ENCODE measurements around the gene GSG1L.

The GSG1L gene

DNA sequence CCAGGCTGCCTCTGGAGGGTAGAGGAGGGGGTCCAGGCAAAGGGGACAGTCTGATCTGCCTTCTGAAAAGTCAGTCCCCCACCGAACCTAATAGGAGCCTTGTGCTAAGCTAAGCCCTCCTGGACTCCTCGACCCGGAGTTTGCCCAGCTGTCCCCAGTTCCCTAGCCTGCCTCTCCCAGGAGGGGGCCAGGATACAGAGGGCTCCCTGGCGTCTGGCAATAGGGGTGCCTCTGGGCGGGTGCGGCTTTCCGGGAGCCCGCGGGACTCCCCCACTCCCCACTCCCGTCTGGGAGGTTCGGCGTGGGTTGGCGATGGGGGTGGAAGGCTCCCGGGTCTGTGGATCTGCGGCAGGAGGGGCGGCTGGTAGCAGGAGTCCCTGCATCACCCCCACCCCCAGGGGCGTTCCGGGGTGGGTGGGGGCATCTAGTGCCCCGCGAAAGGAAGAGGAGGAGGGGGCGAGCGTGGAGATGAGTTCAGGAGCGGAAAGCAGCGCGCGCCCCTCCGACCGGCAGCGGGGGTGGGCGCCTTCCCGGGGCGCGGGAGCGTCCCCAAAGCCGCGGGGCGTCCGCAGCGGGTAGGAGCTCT, 1.2 kb downstream of the GSG1L start:
- no peak for DNase-seq

DNA sequence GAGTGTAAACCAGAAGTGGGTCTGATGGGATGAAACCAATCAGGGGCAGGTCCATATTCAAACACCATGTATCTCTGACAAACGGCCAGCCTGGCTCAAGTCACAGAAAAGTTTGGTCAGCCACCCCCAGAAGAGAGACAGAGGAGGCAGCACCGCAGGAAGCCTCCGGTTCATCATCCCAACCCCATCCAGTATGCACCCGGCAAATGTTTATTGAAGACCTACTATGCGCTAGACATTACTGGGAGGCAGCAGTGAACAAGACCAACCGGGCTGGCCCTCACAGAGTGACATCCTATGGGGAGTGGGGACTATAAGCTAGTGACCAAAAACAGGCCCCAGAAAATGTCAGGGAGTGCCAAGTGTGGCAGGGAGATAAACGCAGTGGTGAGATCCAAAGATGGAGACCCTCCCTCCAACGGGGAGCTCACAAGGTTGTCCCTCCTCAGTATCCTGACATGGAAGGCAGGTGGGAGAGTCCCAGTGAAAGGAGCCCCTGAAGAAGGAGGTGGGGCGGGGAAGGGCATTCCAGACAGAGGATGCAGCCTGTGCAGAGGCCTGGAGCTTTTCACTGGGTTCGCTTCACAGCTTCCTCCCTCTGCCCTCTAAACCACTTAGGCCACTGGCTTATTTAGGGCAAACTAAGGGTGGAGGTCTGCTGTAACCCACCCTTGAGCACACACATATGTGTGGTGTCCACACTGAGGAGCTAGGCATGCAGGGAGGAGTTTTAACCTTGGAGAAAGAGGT, 2.0 kb downstream of the GSG1L start:
- DNase-seq: no peak

DNA sequence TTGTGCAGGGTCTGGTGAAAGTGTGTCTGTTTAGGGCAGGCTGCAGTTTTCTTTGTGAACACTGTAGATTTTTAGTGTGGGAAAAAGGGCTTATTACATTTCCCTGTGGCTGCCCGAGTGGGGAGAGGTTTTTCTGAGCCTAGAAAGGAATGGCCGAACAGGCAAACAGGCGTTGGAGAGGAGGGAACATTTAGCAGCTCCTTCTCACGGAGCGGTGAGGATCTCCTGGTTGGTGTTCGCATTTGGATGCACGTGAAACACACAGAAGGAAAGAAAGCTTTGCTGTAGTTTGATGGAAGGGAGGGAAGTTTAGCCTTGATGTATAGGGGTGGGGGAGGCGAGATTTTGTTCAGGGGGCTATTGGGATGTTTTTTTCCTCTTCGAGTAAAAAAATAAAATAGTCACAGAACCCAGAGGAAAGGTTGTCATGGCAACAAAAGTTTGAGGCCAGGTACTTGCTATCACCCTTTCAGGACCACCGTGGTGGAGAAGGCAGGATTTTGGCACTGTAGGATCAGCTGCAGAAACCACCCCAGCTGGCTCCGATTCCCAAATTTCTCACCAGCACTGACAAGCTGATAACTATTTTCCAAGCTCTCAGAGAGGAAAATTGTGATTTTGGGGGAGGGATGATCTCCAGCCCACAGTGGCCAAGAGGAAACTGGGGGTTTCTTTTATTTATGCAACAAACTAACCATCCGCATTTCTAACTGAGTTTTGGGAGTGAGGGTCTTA, 3.5 kb downstream of the GSG1L start:
- no peak for DNase-seq

DNA sequence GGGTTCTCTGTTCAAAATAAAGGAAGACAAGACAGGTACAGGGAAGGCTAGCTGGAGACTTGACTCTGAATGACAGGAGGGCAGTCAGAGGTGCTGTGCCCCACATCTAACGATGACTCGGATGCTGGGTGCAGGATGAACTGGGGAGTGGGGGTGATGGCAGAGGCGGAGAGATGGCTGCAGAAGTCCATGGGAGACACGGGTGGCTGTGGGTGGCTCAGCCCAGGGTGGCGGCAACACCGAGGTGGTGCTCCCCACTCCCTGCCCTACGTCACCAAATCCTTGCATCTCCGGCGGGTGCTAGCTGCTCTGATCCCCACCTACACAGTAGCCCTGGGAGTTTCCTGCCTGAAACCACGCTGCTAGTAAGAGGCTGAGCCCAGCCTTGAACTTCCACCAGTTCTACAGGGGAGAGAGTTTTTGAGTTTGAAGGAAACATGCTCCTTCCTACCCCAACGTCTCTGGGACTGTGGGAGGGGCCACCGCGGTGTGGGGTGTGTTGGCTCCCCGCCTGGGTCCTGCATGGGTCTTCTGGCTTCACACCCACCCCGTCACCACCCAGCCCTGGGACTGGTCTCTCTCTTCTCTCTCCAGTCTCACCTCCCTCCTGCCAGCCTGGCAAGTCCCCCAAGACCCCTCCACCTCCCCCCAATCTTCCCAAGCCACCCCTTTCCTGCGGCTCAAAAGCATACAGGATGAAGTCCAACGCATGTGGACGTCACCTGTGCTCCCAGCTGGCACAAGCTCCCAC, 4.5 kb downstream of the GSG1L start:
- DNase-seq: no peak

DNA sequence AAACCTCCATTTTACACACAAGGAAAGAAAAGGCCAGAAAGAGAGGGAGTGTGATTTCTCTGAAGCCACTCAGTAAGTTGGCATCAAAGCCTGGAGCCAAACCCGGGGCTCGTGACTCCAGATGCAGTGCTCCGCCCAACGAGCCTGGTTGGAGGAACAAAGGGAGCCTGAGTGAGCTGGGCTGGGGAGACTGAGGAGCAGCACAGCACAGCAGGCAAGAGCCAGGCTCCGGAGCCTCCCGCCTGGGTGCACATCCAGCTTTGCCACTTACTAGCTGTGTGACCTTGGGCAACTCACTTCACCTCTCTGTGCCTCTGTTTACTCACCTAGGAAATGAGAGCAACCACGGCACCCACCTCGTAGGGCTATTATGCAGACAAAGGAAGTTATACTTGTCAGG, 5.6 kb downstream of the GSG1L start:
- no peak for DNase-seq

DNA sequence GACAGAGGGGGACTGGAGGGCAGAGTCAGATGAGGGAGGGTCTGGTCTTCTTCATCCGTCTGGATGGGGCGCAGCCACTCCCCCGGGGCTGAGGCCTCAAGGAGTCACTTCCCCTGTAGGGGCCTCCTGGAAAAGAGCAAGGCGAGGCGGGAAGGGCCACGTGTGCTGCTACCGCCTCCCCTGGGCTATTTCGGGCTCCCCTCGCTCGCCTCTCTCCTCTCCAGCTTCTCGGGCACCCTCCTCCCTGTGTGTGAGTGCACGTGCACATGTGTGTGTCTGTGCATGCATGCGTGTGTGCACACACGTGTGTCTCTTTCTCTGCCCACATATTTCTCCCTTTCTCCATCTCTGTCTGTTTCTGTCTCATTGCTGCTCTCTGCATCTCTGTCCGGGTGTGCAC, 10.1 kb downstream of the GSG1L start:
- no peak for DNase-seq

DNA sequence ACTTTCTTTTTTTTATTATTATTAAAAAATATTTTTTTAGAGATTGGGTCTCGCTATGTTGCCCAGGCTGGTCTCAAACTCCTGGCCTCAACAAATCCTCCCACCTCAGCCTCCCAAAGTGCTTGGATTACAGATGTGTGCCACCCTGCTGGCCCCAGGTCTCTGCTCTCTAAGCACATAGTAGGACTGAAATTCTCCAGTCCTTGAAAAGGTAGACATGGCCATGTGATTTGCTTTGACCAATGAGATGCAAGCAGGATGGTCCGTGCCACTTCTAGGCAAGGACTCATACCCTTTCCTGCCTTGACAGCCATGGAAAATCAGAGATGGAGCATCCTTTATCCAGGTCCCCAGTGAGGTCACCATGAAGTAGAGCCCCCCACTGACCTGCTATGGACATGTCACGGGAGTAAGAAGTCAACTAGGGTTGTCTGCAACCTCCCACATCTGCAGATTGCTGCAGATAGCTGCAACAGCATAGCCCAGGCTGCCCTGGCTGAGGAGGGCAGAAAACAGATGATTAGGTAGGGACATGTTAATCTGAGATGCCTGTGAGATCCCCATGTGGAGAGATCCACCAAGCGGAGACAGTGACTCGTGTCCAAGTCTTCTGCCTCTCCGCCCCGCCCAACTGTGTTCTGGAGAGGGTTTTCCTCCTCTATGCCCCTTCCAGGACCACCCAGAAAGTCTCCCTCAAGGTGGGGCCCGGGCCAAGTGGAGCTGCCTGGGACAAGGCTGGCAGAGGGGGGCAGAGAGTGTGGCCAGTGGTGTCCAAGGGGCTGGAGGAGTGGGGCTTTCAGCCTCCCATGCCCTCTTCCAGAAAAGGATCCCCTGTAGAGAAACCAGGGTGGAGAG, 11.0 kb downstream of the GSG1L start:
- DNase-seq: no peak

DNA sequence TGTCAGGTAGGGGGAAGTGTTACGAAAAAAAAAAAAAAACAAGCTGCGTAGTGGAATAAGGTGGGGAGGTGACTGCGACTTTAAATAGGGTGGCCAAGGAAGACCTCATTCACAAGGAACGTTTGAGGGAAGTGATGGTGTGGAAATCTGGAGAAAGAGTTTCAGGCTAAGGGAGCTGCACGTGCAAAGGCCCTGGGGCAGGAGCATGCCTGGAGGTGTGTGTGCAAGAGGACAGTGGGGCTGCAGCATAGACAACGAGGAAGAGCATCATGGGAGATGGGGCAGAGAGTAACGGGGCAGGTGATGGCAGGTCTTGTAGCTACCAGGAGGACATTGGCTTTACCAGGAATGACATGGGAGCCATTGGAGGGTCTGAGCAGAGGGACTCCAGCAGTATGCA, 12.0 kb downstream of the GSG1L start:
- DNase-seq: no peak

DNA sequence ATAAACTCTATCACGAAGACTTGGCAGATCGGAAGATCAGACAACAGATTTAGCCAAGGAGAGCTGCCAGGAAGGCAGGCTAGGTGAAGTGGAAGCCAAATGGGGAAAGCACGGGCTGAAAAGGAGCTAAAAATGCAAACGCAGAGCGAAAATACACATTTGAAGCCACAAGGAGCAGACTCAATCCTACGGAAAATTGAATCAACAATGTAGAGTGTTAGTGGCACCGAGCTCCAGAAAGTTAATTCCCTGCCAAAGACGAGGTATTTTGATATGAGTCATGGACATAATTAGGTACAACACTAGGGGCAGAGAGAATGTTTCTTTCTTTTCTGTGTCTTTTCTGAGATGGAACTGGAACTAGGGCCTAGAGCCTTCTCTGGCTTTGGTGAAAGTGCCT, 20.7 kb downstream of the GSG1L start:
- no peak for DNase-seq

DNA sequence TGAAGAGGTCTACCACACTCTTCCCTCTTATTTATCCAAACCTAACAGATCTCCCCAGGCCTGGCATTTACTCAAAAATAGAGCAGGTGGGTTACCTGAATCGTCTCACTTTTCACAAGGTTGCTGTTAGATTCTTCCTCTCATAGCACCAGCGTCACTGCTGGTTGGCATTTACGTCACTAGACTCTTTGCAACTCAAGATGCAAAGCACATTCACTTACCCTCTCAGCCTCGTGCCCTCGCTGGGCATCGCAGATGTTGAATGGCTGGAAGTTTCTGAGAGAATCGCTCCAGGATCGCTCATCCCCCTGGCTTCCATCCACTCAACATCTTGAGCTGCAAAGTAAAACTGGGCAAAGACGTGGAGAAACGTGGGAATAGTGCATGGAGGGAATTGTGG, 21.9 kb downstream of the GSG1L start:
- no peak for DNase-seq

DNA sequence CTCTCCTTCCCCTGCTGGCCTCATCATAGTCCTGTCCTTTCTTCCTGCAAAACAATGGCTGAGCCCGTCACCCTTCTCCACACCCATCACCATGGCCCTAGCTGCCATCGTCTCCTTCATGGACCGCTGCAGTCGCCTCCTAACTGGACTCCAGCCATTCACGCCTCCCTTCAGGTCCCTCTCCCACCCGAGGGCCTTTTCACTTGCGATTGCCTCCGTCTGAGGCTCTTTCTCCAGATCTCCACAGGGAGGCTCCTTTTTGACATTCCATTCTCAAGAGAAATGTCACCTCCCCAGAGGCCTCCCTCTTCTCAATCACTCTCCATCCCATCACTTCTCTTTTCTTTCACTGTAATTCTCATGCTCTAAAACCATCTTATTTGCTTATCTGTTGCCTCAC, 23.5 kb downstream of the GSG1L start:
- no peak for DNase-seq

DNA sequence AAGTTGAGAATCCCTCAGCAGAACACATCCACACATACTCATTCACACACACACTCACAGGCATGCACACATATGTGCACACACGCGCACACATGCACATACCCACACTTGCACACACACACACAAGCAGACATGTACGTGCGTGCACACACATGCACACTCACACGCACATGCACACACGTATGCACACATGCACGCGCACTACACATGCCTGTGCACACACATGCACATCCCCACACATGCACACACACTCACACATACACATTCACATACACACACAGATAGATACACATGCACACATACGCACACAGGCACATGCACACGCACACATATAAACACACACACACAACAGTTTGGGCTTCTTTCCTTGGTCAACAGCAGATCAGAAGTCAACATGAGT, 24.0 kb downstream of the GSG1L start:
- DNase-seq: no peak

DNA sequence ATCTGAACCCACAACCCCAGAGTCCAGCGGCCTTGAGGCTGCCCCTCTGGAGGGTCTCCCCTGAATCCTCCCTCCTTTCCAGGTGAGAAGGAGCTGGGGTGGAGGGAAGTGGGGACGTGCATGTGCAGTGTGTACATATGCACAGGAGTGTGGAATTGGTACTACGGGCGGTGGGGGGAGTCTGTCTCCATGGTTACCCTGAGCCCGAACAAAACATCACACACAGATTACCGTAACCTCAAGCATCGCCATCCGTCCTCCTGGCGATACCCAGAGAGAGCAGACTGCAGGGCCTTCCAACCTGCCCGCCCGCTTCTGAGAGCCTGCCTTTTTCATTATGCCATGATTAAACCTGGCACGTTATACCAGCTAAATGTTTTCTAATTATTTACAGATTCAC, 25.1 kb downstream of the GSG1L start:
- DNase-seq: no peak

DNA sequence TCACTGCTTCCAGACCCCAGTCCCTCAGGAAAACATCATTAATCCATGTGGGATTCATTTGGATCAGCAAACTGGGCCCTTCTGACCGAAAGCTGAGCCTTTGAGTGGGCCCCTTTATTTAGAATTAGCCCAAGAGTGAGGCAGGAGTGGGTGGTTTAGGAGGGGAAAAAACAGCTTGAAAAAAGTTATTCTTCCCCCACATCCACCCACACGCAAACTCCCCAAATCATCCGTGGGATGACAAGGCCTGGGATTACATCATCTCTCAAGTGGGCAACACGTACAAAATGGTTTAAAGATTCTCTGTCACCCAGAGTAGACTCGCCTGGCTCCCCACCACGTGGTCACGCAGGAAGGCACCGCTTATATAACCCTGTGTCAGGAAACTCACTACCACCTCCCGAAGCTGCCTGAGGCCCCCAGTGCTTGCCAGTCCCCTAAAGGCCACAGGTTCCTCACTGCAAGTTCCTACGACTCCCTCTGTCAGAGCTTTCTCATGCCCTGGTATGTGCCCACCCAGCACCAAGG, 27.6 kb downstream of the GSG1L start:
- no peak for DNase-seq

DNA sequence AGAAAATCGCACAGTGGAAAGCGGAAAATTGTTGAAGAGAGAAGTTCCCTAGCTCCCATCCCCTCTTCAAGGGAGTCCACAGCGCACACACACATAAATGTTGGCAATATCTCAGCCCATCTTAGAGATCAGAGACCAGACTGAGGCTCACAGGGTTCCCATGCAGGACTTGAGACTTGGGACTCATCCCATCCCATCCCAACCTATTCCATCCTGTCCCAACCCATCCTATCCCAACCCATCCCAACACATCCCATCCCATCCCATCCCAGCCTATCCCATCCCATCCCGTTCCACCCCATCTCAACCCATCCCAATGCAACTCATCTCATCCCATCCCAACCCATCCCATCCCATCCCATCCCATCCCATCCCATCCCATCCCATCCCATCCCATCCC, 29.6 kb downstream of the GSG1L start:
- no peak for DNase-seq

DNA sequence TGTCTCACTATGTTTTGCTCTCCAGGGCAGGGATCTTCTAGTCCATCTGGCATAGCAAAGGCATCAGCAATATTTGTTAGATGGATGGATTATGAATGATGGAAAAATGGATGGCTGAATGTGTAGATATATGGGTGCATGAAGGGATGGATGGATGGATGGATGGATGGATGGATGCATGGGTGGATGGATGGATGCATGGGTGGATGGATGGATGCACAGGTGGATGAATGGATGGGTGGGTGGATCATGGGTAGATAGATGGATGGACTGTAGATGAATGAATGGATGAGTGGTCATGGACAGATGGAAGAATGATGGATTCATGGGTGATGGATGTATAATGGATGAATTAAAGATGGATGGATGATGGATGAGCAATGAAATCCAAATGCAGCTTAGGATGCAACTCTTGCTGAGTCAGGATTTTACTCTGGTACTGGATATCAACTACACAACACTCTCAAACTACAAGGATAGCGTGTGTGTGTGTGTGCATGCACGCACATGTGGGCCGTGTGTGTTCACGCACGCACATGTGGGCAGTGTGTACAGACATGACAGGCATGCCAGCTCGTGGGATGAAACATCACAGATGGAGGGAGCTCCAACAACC, 34.0 kb downstream of the GSG1L start:
- no peak for DNase-seq

DNA sequence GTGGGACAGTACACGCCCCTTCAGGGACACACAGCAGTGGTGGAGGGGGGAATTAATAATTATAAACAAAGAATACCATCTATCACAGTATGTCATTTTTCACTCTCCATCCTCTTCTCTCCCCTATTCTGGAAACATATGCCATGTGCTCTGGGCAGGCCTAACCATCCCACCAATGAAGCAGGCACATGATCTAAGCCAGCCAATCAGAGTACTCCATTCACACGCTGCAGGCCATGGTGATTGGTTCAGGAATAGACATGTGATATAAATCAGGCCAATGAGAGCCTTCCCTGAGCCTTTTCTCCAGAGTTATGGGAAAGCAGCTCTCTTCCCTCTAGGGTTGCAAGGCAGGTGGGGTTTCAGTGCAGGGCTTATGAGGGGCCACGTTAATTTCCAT, 36.5 kb downstream of the GSG1L start:
- no peak for DNase-seq

DNA sequence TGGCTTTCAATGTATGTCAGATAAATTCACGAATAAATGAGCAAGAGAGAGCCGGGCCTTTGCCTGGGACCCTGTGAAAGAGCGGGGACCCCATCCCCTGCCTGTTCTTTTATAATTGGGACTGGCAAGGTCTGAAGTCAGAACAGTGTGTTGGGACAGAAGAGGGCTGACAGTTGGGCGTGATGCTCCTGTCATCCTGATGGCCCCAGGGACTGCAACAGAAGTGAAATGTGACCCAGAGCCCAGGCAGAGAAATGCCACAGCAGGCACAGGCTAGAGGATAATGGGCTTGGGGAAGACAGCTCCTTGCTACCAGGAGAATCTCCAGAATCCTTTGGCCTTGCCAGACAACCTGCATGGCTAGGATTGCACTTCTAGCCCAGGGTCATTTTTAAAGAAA, 37.9 kb downstream of the GSG1L start:
- no peak for DNase-seq

DNA sequence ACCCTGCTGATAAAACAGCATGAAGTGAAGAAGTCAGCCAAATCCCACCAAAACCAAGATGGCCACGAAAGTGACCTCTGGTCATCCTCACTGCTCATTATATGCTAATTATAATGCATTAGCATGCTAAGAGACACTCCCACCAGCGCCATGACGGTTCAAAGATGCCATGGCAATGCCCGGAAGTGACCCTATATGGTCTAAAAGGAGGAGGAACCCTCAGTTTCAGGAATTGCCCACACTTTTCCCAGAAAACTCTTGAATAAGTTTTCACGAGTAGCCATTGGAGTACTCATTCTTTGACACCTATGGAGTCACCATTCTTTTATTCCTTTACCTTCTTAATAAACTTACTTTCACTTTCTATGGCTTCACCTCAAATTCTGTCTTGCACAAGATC, 44.3 kb downstream of the GSG1L start:
- no peak for DNase-seq

DNA sequence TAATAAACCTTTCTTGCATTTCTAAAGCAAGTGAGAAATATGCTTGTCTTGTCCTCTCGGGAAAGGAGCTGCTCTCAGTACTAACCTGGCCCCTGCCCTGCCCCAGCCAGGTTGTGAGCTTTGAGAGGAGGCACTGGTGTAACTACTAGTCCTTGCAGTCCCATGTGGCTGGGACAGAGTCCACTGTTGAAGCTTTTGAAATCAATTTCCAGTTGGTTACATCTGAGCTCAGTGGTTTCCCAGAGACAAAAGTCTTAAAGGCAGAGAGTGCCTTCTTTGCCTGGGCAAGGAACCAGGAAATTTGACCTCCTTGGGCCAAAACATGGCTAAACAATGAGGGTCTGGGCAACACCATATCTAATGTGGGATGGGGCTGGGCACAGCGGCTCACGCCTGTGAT, 48.7 kb downstream of the GSG1L start:
- DNase-seq: no peak

DNA sequence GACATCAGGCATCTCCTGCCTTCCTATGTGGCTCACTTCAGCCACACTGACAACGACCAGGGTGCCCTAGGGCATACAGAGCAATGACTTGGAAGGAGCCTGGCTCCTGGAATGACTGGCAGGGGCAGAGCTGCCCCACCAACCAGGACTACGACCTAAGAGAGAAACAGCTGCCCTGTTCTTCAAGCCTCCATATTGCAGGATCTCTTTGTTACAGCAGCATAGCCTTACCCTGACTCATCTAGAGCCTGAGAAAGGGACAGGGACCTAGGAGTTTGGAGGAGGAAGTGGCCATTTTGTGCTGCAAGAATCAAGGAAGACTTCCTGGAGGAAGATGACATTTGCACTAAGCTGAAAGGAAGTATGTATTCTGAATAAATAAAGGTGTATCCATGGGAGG, 49.6 kb downstream of the GSG1L start:
- DNase-seq: no peak

DNA sequence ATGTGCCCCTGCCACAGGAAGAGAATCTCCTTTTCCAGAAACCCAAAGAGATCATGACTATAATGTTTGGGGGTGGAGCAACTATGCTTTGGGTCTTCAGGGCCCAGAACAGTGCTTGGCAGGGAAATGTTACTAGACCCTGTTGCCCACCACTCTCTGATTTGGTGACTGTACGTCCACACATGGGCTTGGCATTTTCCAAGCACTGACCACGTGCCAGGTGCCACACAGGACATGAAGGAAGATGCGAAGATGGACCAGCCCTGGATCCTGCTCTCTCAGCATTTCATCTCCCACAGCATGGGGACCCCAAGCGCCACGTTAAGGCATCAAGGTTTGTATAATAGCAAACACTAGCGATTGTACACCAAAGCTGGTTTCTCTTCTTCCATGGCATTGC, 50.1 kb downstream of the GSG1L start:
- DNase-seq: no peak
